GM20431 (cell line): ENCODE measurements around the gene CIB2.

Experiments used
- in situ Hi-C: fragments of 300-500 bp; cut with MseI, MboI; formaldehyde crosslinking; loops from one replicate; pipeline ENCODE4 v1.15.0; 2020; ENCODE audit warnings: low sequenced_read_pairs; ENCODE audit not compliant: unreplicated experiment

Gene CIB2

GRCh38 chr15:78110096-78110495 lies 21.1 kb downstream of the CIB2 start:
- in situ Hi-C loops = loop anchor here (5.0 kb wide), 1 partner anchor 137 kb away; no protein-coding TSS in a partner anchor

GRCh38 chr15:78109156-78109555 lies 22.1 kb downstream of the CIB2 start:
- in situ Hi-C loops = loop anchor here (5.0 kb wide), 1 partner anchor 142 kb away; no protein-coding TSS in a partner anchor

GRCh38 chr15:78108300-78109084 lies 22.8 kb downstream of the CIB2 start:
- in situ Hi-C loops = loop anchor here (5.0 kb wide), 1 partner anchor 141 kb away; no protein-coding TSS in a partner anchor

- in situ Hi-C loops = loop anchor here (5.0 kb wide), 1 partner anchor 140 kb away; no protein-coding TSS in a partner anchor
Observed at GRCh38 chr15:78107471-78107870, 23.8 kb downstream of the CIB2 start.

- in situ Hi-C loops = loop anchor here (5.0 kb wide), 1 partner anchor 138 kb away; no protein-coding TSS in a partner anchor
Observed at GRCh38 chr15:78105476-78106241, 25.6 kb downstream of the CIB2 start.

- in situ Hi-C loops = loop anchor here (5.0 kb wide), 1 partner anchor 138 kb away; no protein-coding TSS in a partner anchor
Observed at GRCh38 chr15:78104566-78105475, 26.4 kb downstream of the CIB2 start.

GRCh38 chr15:78104119-78104479 lies 27.1 kb downstream of the CIB2 start:
- in situ Hi-C loops = no loop called here

GRCh38 chr15:78103406-78104118 lies 27.7 kb downstream of the CIB2 start:
- in situ Hi-C loops = no loop called here

- in situ Hi-C loops = no loop called here
Observed at GRCh38 chr15:78102741-78103140, 28.5 kb downstream of the CIB2 start.

GRCh38 chr15:78102211-78102610 lies 29.0 kb downstream of the CIB2 start:
- in situ Hi-C loops = no loop called here

GRCh38 chr15:78101423-78102105 lies 29.7 kb downstream of the CIB2 start:
- in situ Hi-C loops = no loop called here

GRCh38 chr15:78100886-78101285 lies 30.4 kb downstream of the CIB2 start:
- in situ Hi-C loops = no loop called here

- in situ Hi-C loops = no loop called here
Observed at GRCh38 chr15:78098131-78098755, 33.0 kb downstream of the CIB2 start.

- in situ Hi-C loops = no loop called here
Observed at GRCh38 chr15:78097667-78098066, 33.6 kb downstream of the CIB2 start.

GRCh38 chr15:78093242-78094020 lies 37.8 kb downstream of the CIB2 start:
- in situ Hi-C loops = no loop called here

GRCh38 chr15:78092261-78093041 lies 38.8 kb downstream of the CIB2 start, which contains the start of gene SH2D7:
SH2D7 (plus strand) TSS chr15:78092561; CDS start chr15:78092585, 24 bp downstream.
- in situ Hi-C loops = no loop called here
